ENCODE results near the gene KLHL29.

The KLHL29 gene

DNA sequence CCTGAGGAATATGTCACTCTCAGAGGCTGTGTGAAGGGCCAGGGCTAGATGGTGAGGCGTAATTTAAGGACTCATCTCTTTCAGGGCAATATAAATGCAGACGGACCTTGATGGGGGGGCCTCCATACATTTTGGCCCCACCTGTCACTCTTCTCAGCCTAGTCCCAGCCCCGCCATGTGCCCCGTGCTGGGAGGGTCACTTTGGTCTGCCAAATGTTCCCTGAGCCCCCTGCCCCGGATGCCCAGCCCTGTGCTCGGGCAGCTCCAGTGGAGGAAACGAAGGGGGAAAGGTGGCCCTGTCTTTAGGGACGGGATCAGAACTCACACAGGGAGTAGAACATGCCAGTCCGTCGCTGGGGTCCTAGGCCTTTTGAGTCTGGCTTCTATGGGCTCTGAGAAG lies 168.6 kb downstream of the KLHL29 start:
- no peak for DNase-seq (ENCODE audit: low spot score)

DNA sequence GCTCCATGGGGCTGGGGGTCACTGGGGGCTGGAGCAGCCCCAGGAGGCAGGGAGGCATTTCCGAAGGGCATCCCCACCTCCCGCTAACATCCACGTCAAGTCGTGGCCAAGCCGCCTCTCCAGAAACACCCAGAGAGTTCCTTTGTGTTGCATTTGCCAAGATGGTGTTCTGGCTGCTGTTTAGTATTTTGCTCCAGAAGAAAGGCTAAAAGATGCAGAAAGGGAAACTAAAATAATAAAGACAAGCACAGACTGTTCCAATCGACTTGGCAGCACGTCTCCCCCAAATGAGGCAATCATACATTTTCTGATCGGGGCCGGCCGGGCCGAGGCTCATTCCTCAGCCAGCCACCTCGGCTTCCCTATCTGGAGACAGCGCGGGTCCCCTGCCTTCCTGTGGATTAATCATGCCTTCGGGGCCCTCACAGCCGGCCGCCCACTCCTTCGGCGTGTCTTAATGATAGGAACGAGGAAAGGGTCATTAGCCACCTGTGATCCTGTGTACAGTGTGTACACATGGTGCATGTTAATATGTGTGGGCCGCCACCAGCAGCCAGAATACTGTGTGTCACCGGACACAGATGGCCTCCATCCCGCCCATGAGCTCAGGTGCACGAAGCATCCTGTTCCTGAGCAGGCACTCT lies 169.2 kb downstream of the KLHL29 start:
- DNase-seq (ENCODE audit: low spot score): no peak

DNA sequence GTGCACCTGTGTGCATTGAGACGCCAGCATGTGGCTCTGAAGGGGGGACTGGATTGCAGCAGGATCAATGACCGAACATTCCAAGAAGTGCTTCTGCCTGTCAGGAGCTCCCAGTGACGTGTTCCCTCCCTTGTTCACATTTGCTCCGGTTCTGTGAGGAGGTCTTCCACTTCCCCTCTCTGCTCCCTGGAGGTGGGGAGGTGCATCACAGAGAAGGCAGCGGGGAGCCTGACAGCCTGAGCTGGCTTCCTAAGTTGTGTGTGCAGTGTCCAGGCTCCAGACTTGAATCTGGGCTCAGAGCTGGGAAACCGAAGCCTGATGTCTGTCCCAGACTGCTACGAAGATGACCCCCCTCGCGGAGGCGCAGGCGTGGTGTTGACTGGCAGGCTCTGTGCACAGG lies 171.0 kb downstream of the KLHL29 start:
- DNase-seq (ENCODE audit: low spot score): no peak

DNA sequence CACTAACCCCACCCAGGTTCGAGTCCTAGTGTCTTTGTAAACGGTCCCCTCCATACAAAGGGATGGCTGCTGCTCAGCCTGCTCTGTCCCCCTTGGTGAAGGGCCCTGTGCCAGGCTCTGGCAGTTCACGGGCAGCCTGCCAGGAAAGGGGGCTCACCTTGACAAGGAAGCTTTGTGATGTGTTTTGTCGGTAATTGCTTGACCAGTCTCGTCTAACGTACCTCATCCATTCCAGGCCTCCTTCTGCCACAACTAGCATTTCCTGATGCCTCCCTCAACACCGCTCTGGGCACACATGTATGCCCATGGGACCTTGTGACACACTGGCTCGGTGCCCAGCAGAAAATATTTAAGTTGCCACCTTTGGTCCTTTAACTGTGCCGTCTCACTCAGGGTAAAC lies 171.9 kb downstream of the KLHL29 start:
- DNase-seq (ENCODE audit: low spot score): no peak

DNA sequence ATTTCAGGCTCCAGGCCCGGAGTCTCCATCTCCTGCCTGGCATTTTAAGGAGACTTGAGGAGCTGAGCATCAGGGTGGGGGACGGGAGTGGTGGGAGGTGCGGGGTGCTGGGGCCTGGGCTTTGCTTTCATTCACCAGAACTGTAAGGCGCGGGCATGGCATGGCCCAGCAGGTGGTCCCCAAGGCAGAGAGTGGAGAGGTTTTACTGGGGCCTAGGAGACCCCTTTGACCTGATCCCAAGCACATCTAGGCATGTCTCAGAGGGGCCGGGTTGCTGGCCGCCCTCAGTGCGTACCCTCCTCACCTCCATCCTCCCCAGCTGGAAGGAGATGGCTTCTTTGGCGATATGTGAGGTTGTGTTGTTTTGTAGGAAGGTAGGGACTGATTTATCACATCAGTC lies 172.5 kb downstream of the KLHL29 start:
- DNase-seq (ENCODE audit: low spot score): no peak

DNA sequence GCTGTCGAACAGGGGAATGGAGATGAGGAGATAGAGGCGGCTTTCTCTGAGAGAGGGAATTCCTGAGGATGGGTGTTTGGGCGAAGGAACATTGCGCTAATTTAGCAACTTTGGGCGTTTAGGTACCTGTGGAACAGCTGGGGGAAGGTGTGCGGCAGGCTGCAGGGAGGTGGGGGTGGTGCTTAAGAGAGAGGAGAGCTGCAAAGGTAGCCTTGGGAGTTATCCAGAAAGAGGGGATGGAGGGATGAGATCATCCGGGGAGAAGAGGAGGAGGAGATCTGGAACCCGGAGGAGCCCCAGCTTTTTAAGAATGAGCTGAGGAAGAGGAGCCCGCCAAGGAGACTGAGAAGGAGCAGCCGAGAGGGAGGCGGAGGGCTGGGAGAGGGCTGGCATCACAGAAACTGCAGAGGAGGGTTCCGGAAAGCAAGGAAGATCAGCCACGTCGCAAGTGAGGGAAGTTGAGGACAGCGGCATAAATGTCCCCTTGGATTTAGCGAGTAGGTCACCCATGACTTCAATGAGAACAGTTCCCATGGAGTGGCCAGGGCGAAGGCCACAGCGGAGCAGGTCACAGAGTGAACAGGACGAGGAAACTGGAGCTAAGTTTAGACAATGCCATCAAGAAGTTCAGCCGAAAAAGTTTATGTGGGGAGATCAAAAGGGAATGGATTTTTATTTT lies 174.7 kb downstream of the KLHL29 start:
- DNase-seq (ENCODE audit: low spot score): no peak

DNA sequence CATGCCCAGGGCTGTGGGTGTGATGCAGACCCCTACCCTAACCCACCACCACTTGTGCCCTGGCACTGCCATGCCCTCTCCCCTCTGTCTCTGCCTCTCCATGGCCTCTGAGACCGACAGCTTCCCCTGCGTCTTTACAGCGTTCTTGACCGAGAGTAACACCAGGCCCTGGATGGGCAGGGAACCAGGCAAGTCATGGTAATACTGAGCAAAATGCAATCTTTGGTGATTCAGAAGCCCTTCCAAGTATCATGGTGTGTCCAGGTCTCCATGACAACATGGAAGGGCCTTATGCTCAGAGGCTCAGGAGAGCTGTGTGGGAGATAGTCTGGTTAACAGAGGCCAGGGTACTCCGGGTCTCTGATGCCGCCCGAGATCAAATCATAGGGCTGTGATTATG lies 176.1 kb downstream of the KLHL29 start:
- DNase-seq (ENCODE audit: low spot score): no peak

DNA sequence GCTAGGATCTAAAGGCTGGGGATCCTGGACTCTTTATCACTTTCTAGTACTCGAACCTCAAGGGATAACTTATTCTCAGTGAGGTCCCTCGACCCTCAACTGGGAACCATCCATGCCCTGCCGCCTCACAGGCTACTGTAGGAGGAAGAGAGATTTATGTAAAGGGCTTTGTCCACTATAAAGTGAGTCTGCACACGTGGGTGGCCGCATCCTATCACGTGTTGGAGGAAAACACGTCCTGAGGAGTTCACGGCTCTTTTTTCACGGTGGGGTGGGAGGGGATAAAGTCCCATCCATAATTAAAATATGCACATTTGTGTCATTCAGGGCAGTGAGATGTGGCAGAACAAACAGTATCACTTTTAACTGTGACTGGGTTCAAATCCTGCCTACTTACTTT lies 176.6 kb downstream of the KLHL29 start:
- no peak for DNase-seq (ENCODE audit: low spot score)

DNA sequence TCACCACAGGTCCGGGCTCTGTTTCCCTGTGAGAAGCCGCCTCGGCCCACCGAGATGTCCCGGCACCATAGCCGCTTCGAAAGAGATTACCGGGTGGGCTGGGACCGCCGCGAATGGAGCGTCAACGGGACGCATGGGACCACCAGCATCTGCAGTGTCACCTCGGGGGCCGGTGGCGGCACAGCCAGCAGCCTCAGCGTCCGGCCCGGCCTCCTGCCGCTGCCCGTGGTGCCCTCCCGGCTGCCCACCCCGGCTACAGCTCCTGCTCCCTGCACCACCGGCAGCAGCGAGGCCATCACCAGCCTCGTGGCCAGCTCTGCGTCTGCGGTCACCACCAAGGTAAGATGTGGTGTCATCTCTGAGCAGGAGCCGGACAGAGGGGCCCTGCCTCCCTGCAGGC lies 177.2 kb downstream of the KLHL29 start:
- DNase-seq (ENCODE audit: low spot score): no peak

DNA sequence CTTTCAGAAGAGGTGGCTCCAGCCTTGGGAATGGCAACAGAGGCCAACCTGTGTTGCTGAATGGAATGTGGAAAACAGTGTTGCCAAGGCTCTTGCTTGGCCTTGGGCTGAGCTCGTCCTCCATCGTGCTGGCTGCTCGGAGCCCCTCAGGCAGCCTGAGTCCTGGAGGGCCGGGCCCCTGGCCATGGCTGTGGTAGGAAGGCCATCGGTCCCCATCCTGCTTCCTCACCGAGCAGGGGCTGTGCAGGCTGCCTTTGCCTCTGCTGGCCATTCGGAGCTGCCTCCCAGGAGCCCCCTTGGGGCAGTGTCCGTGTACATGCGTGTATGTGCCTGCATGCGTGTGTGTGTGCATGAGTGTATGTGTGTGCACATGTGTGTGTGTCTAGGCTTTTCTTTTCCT lies 178.2 kb downstream of the KLHL29 start:
- DNase-seq (ENCODE audit: low spot score): no peak

DNA sequence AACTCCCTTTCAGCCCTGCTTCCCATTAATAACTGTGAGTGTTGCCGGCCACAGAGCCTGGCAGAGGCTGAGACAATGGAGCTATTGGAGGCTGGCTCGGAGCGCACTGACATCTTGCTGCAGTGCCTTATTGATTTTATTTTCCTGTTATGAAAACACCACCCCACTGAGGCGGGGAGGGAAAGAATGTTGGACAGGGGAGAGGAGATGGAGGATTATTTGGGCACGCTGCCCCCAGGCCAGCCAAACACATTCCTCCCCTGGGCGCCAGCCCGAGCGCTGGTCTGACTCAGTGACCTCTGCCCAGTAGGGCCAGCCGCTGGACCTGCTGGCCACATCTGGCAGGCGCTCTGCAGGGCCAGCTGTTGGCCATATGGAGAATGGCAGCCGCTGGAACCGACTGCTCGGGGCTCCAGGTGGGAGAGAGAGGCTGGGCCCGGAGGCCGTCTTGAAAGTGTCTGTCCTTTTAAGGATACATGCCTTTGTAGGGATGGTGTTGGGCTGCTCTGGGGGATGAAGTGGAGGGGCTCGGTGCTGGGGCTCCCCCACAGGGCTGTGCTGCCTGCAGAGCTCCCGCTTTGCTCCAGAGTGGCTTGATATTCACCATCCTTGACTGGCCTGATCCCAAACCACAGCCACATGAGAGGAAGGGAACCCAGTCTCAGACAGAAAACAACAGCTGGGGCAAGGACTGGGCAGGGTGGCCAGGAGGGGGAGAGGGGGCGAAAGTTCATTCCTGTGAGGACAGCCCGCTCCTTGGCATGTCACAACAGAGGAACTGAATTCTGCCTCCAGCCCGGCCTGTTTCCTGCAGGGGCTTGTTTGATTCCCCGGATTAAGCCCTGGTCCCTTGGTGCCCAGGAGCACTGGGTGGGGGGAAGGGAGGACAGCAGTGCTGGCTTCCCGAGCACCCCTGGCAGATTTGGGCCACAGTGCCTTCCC lies 179.0 kb downstream of the KLHL29 start:
- peak; percentile 87 for DNase-seq (ENCODE audit: low spot score)

DNA sequence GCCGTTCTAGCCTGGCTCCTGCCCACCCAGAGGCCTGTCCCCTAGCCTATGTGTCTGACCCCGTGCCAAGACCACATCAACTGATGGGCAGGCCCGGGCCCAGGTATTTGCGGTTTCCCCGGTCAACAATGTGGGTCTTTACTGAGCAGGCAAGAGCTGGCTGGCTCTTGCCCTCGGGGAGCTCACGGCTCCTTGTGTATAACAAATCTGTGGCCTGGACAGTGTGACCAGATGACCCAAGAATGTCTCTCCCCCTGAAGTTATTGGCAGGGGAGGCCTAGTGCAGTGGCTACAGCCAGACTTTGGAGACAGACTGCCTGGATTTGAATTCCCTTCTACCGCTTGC lies 179.6 kb downstream of the KLHL29 start:
- DNase-seq (ENCODE audit: low spot score): peak; percentile 84

DNA sequence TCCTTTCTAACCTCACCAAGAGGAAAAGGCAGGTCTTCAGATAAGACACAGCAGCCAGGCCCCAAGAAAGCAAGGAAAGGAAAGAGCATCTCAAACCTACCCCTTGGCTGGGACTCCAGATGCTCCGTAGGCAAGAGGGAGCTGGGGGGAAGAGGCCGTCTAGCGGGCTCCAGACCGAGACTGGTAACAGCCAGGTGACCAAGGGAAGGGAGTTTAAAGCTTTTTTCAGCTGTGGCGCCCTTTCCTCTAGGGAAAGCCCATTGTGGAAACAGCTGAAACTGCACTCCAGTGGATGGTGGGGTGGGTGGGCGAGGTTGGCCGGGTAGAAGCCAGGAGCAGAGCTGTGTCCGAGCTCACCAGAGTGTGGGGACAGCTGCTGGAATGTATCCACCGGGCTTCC lies 180.4 kb downstream of the KLHL29 start:
- DNase-seq (ENCODE audit: low spot score): no peak

DNA sequence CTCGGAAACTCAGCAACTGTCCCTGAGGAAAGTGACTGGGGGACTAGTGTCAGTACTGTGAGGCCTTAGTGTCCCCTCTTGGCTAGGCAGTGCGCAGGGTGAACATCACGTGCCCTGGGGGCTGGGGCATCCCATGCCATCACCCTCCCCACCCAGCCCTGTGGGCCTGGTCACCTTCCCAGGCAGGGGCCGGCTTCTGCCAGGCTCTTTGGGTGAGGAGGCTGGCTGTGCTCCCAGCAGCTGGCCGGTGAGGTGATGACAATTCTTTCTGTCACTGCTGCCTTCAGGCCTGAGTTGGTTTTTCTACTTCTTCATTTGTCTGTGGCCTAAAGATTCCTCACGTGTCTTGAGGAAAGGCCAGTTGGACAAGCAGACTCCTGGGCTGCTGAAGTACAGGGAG lies 180.8 kb downstream of the KLHL29 start:
- no peak for DNase-seq (ENCODE audit: low spot score)

DNA sequence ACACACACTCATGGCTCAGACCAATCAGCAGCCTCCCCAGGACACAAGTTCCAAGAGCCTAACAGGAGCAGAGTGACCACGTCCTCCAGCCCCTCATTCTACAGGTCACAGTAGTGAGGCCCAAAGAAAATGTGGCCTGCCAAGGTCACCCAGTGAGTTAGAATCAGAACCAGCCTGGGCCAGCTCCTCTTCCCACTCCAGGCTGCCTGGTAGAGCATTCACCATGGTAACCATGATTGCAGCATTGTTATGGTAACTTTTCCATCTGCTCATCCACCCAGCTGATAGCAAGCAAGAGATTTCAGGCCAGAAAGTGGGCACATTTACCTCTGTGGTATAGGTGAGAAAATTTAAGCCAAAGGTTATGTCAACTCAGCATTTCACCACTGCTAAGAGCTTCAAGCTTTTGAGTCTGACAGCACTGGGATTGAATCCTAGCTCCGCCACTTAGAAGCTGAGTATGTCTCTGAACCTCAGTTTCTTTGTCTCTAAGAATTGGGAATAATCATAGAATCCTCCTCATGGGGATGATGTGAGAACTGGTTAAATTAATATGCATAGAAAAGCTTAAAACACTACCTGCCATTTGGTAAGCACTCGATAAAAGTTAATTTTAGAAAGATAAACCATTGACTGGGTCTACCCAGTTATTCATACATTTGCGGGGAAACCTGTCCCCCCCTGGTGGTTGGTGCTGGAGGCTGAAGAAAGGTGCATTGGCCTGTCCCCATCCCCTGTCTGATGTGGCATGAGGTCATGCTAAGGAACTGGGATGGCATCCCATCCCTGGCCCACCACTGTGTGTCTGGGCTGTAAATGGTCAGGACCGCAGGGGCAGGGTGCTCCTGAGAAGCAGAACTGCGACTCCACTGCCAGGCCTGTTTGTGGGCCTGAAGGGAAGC lies 181.5 kb downstream of the KLHL29 start:
- peak; percentile 54 for DNase-seq (ENCODE audit: low spot score)

DNA sequence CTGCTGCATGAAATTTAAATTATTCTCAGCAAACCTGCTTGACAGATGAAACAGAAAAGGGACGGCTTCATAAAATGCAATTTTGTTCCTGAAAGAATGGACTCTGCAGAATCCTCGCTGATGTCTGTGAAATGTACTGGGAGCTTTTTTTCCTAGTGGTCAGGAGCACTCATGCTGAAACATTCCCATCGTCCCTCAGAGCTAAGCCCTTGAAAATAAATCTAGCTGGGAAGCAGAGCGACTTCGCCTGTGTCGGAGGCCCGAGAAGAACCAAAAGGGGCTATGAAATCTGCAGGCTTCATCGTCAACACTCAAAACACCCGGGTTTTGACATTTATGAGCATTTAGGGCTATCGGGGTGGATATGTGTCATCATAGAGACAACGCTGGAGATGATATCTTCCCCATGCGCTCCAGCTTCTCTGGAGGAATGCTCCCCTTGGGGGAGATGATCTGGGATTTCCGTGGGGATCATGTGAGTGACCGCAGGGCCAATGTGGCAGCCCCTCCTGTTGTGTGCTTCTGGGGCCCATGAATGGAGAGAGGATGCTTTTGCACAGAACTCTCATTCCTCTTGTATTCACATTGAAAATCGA lies 182.3 kb downstream of the KLHL29 start:
- no peak for DNase-seq (ENCODE audit: low spot score)

DNA sequence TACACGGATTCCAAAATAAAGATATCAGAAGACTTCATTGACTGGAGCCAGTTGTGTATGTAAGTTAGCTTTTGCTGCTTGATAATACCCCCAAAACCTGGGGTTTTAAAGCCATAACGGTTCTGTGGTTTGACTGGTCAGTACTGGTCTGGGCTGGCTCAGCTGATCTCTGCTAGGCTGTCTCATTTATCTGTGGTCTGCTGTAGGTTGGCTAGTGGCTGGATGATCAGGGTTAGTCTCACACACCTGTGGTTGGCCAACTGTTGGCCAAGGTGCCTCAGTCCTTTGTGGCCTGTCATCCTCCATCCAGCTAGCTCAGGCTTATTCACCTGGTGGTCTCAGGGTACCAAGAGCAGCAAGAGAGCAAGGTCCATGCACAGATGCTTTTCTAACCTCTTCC lies 183.2 kb downstream of the KLHL29 start:
- DNase-seq (ENCODE audit: low spot score): no peak

DNA sequence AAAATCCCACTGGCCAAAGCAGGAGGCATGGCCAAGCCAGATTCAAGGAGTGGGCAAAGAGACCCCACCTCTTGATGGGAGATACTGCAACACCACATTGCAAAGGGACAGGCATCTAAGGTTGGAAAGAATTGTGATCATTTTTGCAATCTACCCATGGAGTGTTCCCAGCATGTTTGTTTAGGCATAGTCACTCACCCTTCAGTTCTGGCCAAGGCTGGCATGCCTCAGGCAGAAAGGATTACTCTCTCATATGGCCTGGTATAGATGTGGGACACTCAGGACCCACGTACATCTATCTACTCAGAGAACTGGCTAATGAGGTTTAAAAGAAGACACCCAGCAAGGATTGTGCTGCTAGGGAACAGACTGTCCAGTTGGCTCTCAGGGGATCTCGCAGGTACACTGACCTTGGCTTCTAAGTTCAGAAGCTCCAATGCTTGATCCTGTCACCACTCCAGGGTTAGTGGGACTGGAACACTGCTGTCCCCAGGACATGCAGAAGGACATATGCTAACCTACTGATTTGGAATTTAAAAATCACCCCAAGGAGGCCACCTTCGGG lies 183.7 kb downstream of the KLHL29 start:
- DNase-seq (ENCODE audit: low spot score): no peak

DNA sequence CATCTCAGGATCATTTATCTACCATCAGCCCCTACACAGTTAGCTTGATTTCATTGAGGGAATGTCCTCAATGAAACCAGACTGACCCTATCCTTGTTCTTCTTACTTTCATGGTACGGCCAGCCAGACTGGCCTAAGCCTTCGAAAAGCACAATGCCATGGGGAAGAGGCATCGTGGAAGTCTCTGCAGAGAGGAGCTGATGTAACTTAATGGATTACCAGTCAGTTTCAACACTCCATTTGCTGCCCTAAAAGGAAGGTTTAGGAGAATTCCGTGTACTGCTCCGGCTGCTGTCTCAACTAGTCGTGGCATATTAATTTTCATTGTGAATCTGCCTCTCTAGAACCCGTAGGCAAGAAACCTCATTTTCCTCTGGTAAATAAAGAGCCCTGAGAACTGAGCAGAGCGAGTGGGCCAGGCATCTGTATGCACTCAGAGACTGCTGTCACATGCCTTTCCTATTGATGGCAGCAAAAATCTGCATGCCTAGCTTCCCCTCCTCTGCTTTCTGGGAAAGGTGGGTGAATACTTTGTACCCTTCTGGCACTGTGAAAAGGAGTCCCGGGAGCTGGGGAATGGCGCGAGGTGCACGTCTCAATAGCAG lies 184.9 kb downstream of the KLHL29 start:
- no peak for DNase-seq (ENCODE audit: low spot score)

DNA sequence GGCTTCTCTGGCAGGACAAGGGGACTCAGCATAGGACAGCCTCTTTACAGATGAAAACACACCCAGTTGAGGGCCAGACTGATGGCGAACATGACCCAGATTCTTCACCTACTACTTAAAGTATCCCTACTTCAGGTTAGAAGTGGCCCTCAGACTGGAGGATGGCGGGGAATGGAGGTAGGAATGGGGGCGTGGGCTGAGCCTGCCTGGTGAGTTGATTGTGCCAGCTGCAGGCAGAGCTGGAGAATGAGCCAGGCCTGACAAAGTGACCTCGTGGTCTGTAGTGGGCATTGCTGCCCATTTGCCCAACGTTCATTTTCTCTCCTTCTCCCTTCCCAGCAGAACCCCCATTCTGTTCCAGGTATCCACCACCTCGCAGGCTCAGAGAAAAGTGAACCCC lies 186.1 kb downstream of the KLHL29 start:
- DNase-seq (ENCODE audit: low spot score): no peak
